PFSK-1 (cell line): ENCODE measurements around the gene EP300.

Source experiments
- POLR2AphosphoS5 ChIP-seq: IDR thresholded peaks from 2 replicates; pipeline ENCODE4 v1.6.1; 2012; ENCODE audit warnings: low read depth, mild to moderate bottlenecking, control low read depth, low read length, moderate library complexity
- TF ChIP-seq, protein P1 (sequence below), 2 experiments: IDR thresholded peaks; 2 replicates each; pipeline versions ENCODE4 v1.6.1 to v1.8.0; 2011 to 2012; ENCODE audit warnings: low read depth in 2 of 2, low read length in 2 of 2, control low read depth in 1 of 2, inconsistent platforms in 1 of 2, mild to moderate bottlenecking in 1 of 2, moderate library complexity in 1 of 2; ENCODE audit not compliant: insufficient read depth in 1 of 2

DNA sequence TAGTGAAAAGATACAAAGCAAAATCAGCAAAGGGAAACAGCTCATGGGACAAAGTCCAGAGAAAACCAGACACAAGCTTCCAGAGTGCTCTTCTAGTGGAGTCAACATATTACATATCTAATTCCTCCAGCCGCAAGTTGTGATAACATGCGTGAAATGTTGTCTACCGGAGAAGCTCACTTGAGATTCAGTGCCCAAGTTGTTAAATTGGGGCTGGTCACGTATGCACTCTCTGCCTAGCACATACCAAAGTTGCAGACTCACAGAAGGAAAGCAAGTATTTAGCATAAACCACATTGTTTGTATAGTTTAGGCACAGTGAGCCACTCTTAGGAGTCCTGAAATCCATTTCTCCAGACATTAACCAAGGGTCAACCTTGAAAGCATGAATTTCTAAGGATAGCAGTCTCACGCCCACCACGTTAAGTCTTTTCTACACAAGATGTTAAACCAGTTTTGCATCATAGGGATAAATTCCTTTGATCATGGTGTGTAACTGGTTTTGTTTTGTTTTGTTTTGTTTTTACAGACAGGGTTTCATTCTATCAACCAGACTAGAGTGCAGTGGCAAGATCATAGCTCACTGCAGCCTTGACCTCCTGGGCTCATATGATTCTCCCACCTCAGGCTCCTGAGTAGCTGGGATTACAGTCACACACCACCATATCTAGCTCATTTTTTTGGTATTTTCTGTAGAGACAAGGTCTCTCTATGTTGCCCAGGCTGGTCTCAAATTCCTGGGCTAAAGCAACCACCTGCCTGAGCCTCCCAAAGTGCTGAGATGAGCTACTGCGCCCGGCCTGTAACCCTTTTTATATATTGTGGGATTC lies 39.5 kb upstream of the EP300 start:
- TF ChIP-seq POLR2AphosphoS5 = no peak
- TF ChIP-seq, protein P1, sequence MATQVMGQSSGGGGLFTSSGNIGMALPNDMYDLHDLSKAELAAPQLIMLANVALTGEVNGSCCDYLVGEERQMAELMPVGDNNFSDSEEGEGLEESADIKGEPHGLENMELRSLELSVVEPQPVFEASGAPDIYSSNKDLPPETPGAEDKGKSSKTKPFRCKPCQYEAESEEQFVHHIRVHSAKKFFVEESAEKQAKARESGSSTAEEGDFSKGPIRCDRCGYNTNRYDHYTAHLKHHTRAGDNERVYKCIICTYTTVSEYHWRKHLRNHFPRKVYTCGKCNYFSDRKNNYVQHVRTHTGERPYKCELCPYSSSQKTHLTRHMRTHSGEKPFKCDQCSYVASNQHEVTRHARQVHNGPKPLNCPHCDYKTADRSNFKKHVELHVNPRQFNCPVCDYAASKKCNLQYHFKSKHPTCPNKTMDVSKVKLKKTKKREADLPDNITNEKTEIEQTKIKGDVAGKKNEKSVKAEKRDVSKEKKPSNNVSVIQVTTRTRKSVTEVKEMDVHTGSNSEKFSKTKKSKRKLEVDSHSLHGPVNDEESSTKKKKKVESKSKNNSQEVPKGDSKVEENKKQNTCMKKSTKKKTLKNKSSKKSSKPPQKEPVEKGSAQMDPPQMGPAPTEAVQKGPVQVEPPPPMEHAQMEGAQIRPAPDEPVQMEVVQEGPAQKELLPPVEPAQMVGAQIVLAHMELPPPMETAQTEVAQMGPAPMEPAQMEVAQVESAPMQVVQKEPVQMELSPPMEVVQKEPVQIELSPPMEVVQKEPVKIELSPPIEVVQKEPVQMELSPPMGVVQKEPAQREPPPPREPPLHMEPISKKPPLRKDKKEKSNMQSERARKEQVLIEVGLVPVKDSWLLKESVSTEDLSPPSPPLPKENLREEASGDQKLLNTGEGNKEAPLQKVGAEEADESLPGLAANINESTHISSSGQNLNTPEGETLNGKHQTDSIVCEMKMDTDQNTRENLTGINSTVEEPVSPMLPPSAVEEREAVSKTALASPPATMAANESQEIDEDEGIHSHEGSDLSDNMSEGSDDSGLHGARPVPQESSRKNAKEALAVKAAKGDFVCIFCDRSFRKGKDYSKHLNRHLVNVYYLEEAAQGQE (IDR thresholded peaks at IDR 0.05; ENCODE audit: insufficient read depth in 1 of 2, low read depth in 2 of 2, low read length in 2 of 2) = no peak
